Nephron progenitor cell (in vitro differentiated cells): ENCODE results near the gene SRP14.

Experiments used
- DNase-seq: peaks from one replicate; pipeline ENCODE4 v3.0.0; 2021
- H3K27ac Mint-ChIP-seq: 2 replicates; pipeline ENCODE4 v1.8.0; 2021; ENCODE audit warnings: mild to moderate bottlenecking, moderate library complexity, mixed read lengths
- H3K27me3 Mint-ChIP-seq: 2 replicates; pipeline ENCODE4 v1.8.0; 2021; ENCODE audit warnings: mild to moderate bottlenecking, low read depth, mixed read lengths; ENCODE audit not compliant: poor library complexity
- H3K36me3 Mint-ChIP-seq: 2 replicates; pipeline ENCODE4 v1.8.0; 2021; ENCODE audit warnings: low read depth, mixed read lengths
- H3K4me1 Mint-ChIP-seq: 2 replicates; pipeline ENCODE4 v1.8.0; 2021; ENCODE audit warnings: mixed read lengths
- H3K4me3 Mint-ChIP-seq: 2 replicates; pipeline ENCODE4 v1.8.0; 2021; ENCODE audit warnings: mild to moderate bottlenecking, moderate library complexity, mixed read lengths
- H3K9me3 Mint-ChIP-seq: 2 replicates; pipeline ENCODE4 v1.8.0; 2021; ENCODE audit warnings: mild to moderate bottlenecking, moderate library complexity, mixed read lengths
- CTCF ChIP-seq: fragments of 200-600 bp; sonication (generic); IDR thresholded peaks from 2 replicates; pipeline ENCODE4 v1.5.0; 2021; ENCODE audit warnings: antibody characterized with exemption

Gene SRP14

GRCh38 chr15:40038638-40039543, at the start of gene SRP14:
Gene SRP14 (minus strand): TSS chr15:40039181. CDS start chr15:40039116, 65 bp downstream.
- H3K4me3 Mint-ChIP-seq: peak within 1 kb of the TSS; percentile 98

GRCh38 chr15:40087991-40088928, 49.3 kb upstream of the SRP14 start:
- Mint-ChIP-seq H3K27me3 (peaks cover 3% of the 10 kb centered on the region), H3K4me1 (peaks cover 98% of the 10 kb centered on the region), H3K9me3 (no peaks in the 10 kb centered on the region), H3K4me3 (peak overlapping the region; percentile 70), H3K27ac (peak overlapping the region; percentile 98), H3K36me3 (peaks cover 21% of the 10 kb centered on the region)
- peak; percentile 63 for DNase-seq
- no peak for TF ChIP-seq CTCF

More at GRCh38 chr15:40038638-40039543, at the start of gene SRP14:
- H3K27ac Mint-ChIP-seq: peak within 1 kb of the TSS; percentile 100
- H3K9me3 Mint-ChIP-seq: no peaks in the 10 kb centered on the region
- no peak for TF ChIP-seq CTCF
- H3K4me1 Mint-ChIP-seq: peaks cover 64% of the 10 kb centered on the region
- DNase-seq: peak; percentile 95
- peaks cover 40% of the 10 kb centered on the region for H3K36me3 Mint-ChIP-seq
- no peaks in the 10 kb centered on the region for H3K27me3 Mint-ChIP-seq

GRCh38 chr15:40087068-40087810, 48.3 kb upstream of the SRP14 start:
- Mint-ChIP-seq H3K4me1 (peaks cover 98% of the 10 kb centered on the region), H3K4me3 (peak overlapping the region; percentile 59), H3K27ac (peak overlapping the region; percentile 98), H3K27me3 (peaks cover under 1% of the 10 kb centered on the region), H3K9me3 (no peaks in the 10 kb centered on the region), H3K36me3 (peaks cover 21% of the 10 kb centered on the region)
- TF ChIP-seq CTCF: no peak
- DNase-seq: no peak

GRCh38 chr15:40085266-40085665, 46.3 kb upstream of the SRP14 start:
- no peak for TF ChIP-seq CTCF
- Mint-ChIP-seq H3K36me3 (peaks cover 12% of the 10 kb centered on the region), H3K9me3 (no peaks in the 10 kb centered on the region), H3K27me3 (no peaks in the 10 kb centered on the region), H3K4me3 (peak overlapping the region; percentile 31), H3K27ac (peak overlapping the region; percentile 52), H3K4me1 (peaks cover 98% of the 10 kb centered on the region)
- no peak for DNase-seq

GRCh38 chr15:40084650-40085049, 45.7 kb upstream of the SRP14 start:
- DNase-seq: no peak
- Mint-ChIP-seq H3K4me1 (peaks cover 95% of the 10 kb centered on the region), H3K27me3 (no peaks in the 10 kb centered on the region), H3K9me3 (no peaks in the 10 kb centered on the region), H3K27ac (peak overlapping the region; percentile 52), H3K36me3 (peaks cover 5% of the 10 kb centered on the region), H3K4me3 (peak overlapping the region; percentile 31)
- TF ChIP-seq CTCF: no peak
